HL-60/S4 treated with retinoic acid at 250 ng/mL for 4 days and 3 days (cell line): Measurements from ENCODE around the gene ACOT2.
"Not testable (repeated sequence)": the region's sequence is repeated elsewhere in the genome, so short reads cannot be mapped to it uniquely, and the experiment has no call there.

Source experiments
- in situ Hi-C: fragments of 300-500 bp; cut with MboI; formaldehyde crosslinking; loops from 2 replicates; pipeline ENCODE4 v1.7.0; 2022; ENCODE audit warnings: low sequenced_read_pairs

The ACOT2 gene

GRCh38 chr14:73569185-73569958 lies at the start of gene ACOT2:
Gene ACOT2, plus strand, starts transcription at chr14:73569213. Its CDS starts 28 bp downstream, at chr14:73569241.
- in situ Hi-C loops: not testable (repeated sequence)

- in situ Hi-C loops: no loop called here
Measured at GRCh38 chr14:73521229-73521628, 47.8 kb upstream of the ACOT2 start.

GRCh38 chr14:73524493-73524892 lies 44.5 kb upstream of the ACOT2 start:
- in situ Hi-C loops: no loop called here

- in situ Hi-C loops: no loop called here
Measured at GRCh38 chr14:73526036-73526984, 42.7 kb upstream of the ACOT2 start.

GRCh38 chr14:73529356-73529755 lies 39.7 kb upstream of the ACOT2 start:
- in situ Hi-C loops: not testable (repeated sequence)

- in situ Hi-C loops: not testable (repeated sequence)
Measured at GRCh38 chr14:73531971-73532370, 37.0 kb upstream of the ACOT2 start.

- in situ Hi-C loops: not testable (repeated sequence)
Measured at GRCh38 chr14:73537244-73538045, 31.6 kb upstream of the ACOT2 start.

GRCh38 chr14:73539017-73539416 lies 30.0 kb upstream of the ACOT2 start:
- in situ Hi-C loops: not testable (repeated sequence)

GRCh38 chr14:73542961-73543360 lies 26.1 kb upstream of the ACOT2 start:
- in situ Hi-C loops: not testable (repeated sequence)

- in situ Hi-C loops: not testable (repeated sequence)
Measured at GRCh38 chr14:73545353-73545752, 23.7 kb upstream of the ACOT2 start.

- in situ Hi-C loops: not testable (repeated sequence)
Measured at GRCh38 chr14:73549097-73549496, 19.9 kb upstream of the ACOT2 start.

GRCh38 chr14:73549889-73550524 lies 19.0 kb upstream of the ACOT2 start:
- in situ Hi-C loops: not testable (repeated sequence)

- in situ Hi-C loops: no loop called here
Measured at GRCh38 chr14:73553845-73554244, 15.2 kb upstream of the ACOT2 start.

GRCh38 chr14:73557201-73557600 lies 11.8 kb upstream of the ACOT2 start:
- in situ Hi-C loops: not testable (repeated sequence)

- in situ Hi-C loops: not testable (repeated sequence)
Measured at GRCh38 chr14:73558238-73558637, 10.8 kb upstream of the ACOT2 start.

GRCh38 chr14:73562256-73562655 lies 6.8 kb upstream of the ACOT2 start:
- in situ Hi-C loops: not testable (repeated sequence)

GRCh38 chr14:73562696-73563095 lies 6.3 kb upstream of the ACOT2 start:
- in situ Hi-C loops: not testable (repeated sequence)

GRCh38 chr14:73566431-73566830 lies 2.6 kb upstream of the ACOT2 start:
- in situ Hi-C loops: not testable (repeated sequence)

- in situ Hi-C loops: not testable (repeated sequence)
Measured at GRCh38 chr14:73566935-73567334, 2.1 kb upstream of the ACOT2 start.

- in situ Hi-C loops: no loop called here
Measured at GRCh38 chr14:73567358-73567757, 1.7 kb upstream of the ACOT2 start.
